HUES6 (cell line): Measurements from ENCODE around the gene XPNPEP1.

ENCODE experiments used
- H3K27ac ChIP-seq: 2 replicates; pipeline ENCODE4 v1.7.0; 2013; ENCODE audit warnings: low read depth, mild to moderate bottlenecking, low read length, inconsistent platforms
- H3K27me3 ChIP-seq: 2 replicates; pipeline ENCODE4 v1.6.1; 2013; ENCODE audit warnings: low read length; ENCODE audit not compliant: control insufficient read depth, insufficient read depth
- H3K36me3 ChIP-seq: 2 replicates; pipeline ENCODE4 v1.6.1; 2013; ENCODE audit warnings: low read length; ENCODE audit not compliant: control insufficient read depth, insufficient read depth
- H3K4me1 ChIP-seq: 2 replicates; pipeline ENCODE4 v1.6.1; 2013; ENCODE audit warnings: low read length; ENCODE audit not compliant: control insufficient read depth, insufficient read depth
- H3K4me3 ChIP-seq: 2 replicates; pipeline ENCODE4 v1.5.1; 2013; ENCODE audit warnings: low read depth, low read length
- H3K9ac ChIP-seq: one replicate; pipeline ENCODE4 v1.6.1; 2013; ENCODE audit warnings: mild to moderate bottlenecking, low read length
- H3K9me3 ChIP-seq: 2 replicates; pipeline ENCODE4 v1.6.1; 2013; ENCODE audit warnings: low read depth, low read length; ENCODE audit not compliant: control insufficient read depth, insufficient read depth

The XPNPEP1 gene

DNA sequence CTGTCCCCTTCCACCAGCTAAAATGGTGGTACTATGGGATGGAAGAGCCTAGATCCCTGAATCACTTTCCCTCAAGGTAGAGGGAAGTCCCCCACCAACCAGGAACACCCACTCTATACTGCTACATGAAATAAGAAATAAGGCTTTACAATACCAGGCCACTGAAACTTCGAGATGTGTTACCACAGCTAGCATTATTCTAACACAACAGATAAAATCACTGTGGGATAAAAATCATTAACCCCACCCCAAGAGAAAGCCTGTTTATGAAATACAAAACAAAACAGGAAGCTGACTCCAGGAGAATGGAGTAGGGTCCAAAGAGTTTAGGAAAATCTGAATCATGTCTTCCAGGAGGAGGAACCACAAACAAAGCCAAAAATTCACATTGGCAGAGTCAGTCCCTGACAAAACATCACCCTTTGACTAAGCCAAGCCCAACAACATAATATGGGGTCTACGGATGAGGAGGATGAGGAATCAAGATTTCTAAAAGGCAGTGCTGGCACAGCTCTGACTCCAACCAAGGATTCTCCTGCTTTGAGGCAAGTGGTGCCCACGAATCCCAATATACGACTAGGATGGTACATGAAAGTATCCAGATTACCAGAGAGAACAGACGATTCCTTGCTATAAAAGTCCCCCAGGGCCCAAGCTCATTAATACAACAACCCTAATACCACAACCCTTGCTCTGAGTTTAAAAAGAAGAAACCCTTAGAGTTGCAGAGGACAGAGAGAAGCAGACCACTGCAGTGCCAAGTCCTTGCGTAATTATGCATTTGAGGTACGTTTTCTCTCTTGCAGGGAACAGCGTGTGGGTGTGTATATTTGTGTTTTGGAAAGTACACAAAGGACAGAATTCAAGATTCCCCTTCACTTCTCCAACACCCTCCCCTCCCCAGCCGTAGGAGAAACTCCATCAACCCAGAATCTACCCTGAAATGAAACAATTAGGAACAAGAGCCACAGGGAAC lies 23.7 kb downstream of the XPNPEP1 start:
- Histone ChIP-seq H3K4me1 (0 out of 2 replicates have a peak, but pooled peaks cover 9% of the 10 kb centered on the region), H3K9ac (no peak overlapping the region), H3K9me3 (no peaks in the 10 kb centered on the region), H3K27ac (no peak overlapping the region), H3K27me3 (no peaks in the 10 kb centered on the region), H3K36me3 (peaks cover 3% of the 10 kb centered on the region; the same call in 1 of the 2 replicates), H3K4me3 (no peak overlapping the region)

DNA sequence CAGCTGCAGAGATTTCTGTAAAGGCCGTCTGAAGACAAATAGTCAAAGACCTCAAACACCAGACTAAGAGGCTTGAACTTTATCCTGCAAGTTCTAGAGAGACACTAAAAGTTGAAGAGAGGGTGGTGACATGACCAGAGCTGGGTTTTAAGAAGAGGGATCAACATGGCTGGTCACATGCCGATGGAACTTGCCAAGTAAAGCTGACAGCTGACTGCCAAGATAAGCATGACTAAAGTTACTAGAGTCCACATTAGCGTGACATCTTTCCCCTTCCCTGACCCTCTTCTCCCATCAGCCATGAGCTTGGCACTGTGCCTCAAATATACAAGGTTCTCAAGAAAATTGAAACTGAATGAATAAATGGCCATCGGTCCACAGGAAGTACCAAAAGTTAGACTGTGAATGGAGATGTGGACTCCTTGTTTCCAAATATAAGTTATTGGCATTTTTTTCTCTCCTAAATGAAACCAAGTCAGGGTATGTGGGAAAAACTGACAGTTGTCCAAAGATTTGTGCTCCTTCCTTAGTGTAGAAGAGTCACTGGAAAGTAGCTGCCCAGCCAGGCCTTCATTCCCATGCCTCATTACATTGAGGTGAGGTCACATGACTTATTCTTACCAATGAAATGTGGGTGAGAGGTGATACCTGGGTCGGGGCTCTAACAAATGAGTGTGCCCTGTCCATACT lies 24.5 kb downstream of the XPNPEP1 start:
- Histone ChIP-seq H3K36me3 (peaks cover 3% of the 10 kb centered on the region; the same call in 1 of the 2 replicates), H3K9ac (no peak overlapping the region), H3K4me1 (0 out of 2 replicates have a peak, but pooled peaks cover 9% of the 10 kb centered on the region), H3K4me3 (no peak overlapping the region), H3K9me3 (no peaks in the 10 kb centered on the region), H3K27me3 (no peaks in the 10 kb centered on the region), H3K27ac (no peak overlapping the region)

DNA sequence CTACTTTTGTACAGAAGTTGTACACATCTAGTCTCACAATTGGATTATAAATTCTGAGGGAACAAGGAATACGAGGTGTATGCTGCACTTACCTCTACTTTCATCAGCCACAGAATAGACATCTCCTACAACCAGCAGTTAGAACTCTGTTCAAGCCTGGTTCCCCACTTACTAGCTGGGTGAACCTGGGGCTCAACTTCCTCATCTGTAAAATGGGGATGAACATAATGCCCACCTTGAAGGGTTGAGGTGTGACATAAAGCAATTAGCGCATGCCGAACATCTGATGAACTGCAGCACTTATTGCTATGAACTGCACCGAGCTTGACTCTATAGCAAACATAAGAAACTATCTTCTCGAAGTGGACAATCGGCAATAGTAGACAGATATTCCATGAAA lies 25.3 kb downstream of the XPNPEP1 start:
- Histone ChIP-seq H3K4me3 (no peak overlapping the region), H3K36me3 (peaks cover 3% of the 10 kb centered on the region; the same call in 1 of the 2 replicates), H3K9ac (no peak overlapping the region), H3K27ac (no peak overlapping the region), H3K9me3 (no peaks in the 10 kb centered on the region), H3K27me3 (no peaks in the 10 kb centered on the region), H3K4me1 (peaks cover 16% of the 10 kb centered on the region)

DNA sequence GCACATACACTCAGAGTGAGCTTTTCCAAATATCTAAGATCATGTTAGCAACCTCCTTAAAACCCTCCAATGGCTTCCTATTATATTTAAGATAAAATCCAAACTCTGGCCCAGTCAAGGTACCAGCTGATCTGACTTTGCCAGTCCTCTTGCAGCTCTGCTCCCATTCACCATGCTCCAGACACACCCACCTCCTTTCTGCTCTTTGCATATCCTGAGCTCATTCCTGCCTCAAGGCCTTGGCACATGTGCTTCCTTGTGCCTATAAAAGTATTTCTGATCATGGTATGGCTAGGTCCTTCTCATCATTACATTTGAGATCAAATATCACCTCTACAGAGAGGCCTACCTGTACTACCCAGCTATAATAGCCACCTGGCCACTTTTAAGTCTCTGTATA lies 27.5 kb downstream of the XPNPEP1 start:
- H3K4me1 ChIP-seq: peaks cover 28% of the 10 kb centered on the region
- H3K9me3 ChIP-seq: no peaks in the 10 kb centered on the region
- H3K9ac ChIP-seq: no peak overlapping the region
- no peak overlapping the region for H3K4me3 ChIP-seq
- no peak overlapping the region for H3K27ac ChIP-seq
- H3K36me3 ChIP-seq: peaks cover 14% of the 10 kb centered on the region
- H3K27me3 ChIP-seq: no peaks in the 10 kb centered on the region

DNA sequence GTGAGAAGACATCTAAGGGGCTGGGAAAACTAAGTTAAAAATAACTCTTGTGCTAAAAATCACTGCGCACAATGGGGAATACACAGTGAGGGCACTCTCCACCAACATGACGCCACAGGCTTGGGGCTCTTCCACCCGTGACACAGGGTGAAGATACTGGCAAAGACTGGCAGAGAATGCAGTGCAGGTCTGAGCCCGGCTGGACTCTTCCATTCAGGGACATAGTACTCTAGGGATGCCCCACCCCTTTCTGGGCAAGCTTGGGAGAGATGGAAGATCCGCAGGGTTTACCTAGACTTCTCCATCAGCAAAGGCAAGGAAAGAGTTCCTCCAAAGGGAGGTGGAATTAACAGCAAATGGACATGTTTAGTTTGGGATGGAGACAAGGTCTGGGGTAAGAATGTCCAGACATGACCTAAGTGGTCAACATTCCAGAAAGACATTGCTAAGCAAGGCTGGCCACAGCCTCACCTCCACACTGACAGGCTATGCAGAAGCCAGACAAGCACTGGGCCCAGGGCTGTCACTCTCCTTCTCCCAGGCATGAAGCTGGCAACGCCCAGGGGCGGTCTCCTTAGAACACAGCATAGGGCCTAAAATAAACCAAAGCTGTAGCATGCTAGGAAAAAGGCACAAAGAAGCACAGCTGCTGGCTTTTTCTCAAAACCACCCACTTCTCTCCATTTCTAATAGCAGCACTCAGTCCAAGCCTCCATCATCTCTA lies 28.1 kb downstream of the XPNPEP1 start:
- peaks cover 28% of the 10 kb centered on the region for H3K4me1 ChIP-seq
- no peak overlapping the region for H3K4me3 ChIP-seq
- H3K27ac ChIP-seq: no peak overlapping the region
- H3K27me3 ChIP-seq: no peaks in the 10 kb centered on the region
- H3K36me3 ChIP-seq: peaks cover 18% of the 10 kb centered on the region
- H3K9me3 ChIP-seq: no peaks in the 10 kb centered on the region
- H3K9ac ChIP-seq: no peak overlapping the region

DNA sequence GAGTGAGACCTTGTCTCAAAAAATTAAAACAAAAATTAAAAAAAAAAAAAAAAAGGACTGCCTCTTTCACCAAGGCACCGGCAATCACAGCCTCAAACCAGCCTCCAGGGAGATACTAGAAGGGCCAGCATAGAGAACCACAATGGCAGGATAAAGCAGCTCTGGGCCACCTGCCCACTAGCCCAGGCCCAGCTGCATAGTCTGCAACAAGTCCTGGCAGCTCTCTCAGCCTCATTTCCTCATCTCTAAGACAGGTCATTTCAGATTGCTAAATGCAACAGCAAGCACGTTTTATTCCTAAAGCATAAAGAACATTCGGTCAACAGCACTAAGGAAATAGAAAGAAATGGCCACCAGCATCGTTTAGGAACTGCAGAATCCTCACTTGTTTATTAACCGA lies 28.8 kb downstream of the XPNPEP1 start:
- H3K4me1 ChIP-seq: peaks cover 28% of the 10 kb centered on the region
- no peak overlapping the region for H3K27ac ChIP-seq
- no peak overlapping the region for H3K9ac ChIP-seq
- no peaks in the 10 kb centered on the region for H3K9me3 ChIP-seq
- no peaks in the 10 kb centered on the region for H3K27me3 ChIP-seq
- H3K36me3 ChIP-seq: peaks cover 18% of the 10 kb centered on the region
- no peak overlapping the region for H3K4me3 ChIP-seq

DNA sequence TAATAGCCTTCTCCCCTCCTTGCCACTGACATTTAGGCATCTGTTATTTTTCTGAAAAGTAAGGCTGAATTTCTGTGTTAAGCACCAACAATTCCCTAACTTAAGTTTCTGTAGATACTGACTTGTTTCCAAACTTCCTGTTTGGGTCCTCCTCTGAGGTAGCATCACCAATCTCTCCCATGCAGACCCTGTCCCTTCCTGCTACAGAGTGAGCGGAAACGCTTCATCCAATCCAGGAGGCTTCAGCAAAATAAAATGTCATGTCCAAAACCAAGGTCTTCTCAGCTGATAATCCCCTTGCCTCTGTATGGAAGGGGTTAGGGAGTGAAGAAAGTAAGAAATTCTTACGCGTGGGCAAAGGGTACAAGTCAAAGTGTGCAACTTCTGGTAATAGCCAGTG lies 29.9 kb downstream of the XPNPEP1 start:
- Histone ChIP-seq H3K4me1 (peaks cover 28% of the 10 kb centered on the region), H3K27me3 (no peaks in the 10 kb centered on the region), H3K36me3 (peaks cover 23% of the 10 kb centered on the region), H3K27ac (no peak overlapping the region), H3K4me3 (no peak overlapping the region), H3K9ac (no peak overlapping the region), H3K9me3 (no peaks in the 10 kb centered on the region)

DNA sequence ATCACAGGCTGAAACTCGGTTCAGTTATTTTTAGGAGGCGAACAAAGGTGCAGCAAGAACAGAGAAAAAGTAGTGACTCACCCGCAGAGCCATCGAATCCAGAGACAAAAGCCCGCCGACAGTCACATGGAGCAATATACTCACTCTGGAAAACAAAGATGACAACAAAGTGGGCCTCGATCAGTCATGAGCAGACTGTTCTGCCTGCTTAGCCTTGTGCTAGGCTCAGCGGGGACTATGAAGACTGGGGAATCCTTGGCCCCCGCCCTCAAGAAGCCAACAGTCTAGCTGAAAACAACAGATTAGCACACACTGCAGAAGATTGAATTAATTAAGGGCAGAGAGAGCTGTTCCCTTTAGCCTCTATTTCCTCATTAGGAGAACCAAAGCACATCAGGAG lies 30.4 kb downstream of the XPNPEP1 start:
- Histone ChIP-seq H3K27me3 (no peaks in the 10 kb centered on the region), H3K36me3 (peaks cover 27% of the 10 kb centered on the region), H3K27ac (no peak overlapping the region), H3K9ac (no peak overlapping the region), H3K9me3 (no peaks in the 10 kb centered on the region), H3K4me1 (peaks cover 28% of the 10 kb centered on the region), H3K4me3 (no peak overlapping the region)

DNA sequence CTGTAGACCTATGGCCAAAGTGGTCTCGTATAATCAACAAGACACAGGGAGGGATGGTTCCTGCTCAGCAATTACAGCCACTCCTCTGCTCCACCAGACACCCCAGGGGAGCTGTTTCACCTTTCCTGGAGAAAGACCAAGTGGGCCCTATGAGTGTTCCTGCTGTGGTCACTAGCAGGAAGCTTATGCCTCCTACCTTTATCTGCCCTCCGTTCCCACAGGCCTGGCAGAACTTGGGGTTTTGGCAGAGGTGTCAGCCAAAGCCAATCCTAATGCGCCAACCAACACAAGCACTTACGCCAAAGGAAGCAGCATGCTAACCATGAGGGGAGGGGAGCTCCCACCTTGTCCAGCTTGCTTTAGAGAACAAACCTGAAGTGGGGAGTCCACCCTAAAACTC lies 31.2 kb downstream of the XPNPEP1 start:
- Histone ChIP-seq H3K4me3 (no peak overlapping the region), H3K27ac (no peak overlapping the region), H3K9ac (no peak overlapping the region), H3K9me3 (no peaks in the 10 kb centered on the region), H3K4me1 (peaks cover 28% of the 10 kb centered on the region), H3K36me3 (peaks cover 31% of the 10 kb centered on the region), H3K27me3 (no peaks in the 10 kb centered on the region)

DNA sequence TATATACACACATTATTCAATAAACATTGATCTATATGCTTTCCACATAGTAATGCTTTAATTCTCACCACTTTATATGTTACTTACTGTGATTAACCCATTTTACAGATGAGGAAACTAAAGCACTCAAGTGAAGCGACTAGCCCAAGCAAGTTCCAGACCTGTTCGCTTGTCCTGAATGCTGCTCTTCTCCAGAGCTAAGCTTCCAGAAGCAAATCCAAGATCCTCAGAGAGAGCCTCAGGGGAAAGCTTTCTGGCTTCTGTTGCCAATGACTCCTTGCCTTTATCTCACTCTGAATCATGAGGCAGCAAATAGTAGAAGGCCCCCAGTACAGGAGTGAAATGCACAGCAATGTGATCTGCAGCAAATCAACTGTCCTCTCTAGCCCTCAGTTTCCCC lies 32.2 kb downstream of the XPNPEP1 start:
- Histone ChIP-seq H3K27ac (no peak overlapping the region), H3K4me1 (peaks cover 28% of the 10 kb centered on the region), H3K36me3 (peaks cover 34% of the 10 kb centered on the region), H3K27me3 (no peaks in the 10 kb centered on the region), H3K4me3 (no peak overlapping the region), H3K9me3 (no peaks in the 10 kb centered on the region), H3K9ac (no peak overlapping the region)
